ENCODE results near the gene OTULINL. TPM values are rescaled to one million over a fixed set of nuclear protein-coding genes. Genes with fewer than 3 reads are reported as not detected.

Gene OTULINL
- total RNA-seq, 4 donors from 2014 or later = 0.73 to 1.8 (median 0.96) TPM

DNA sequence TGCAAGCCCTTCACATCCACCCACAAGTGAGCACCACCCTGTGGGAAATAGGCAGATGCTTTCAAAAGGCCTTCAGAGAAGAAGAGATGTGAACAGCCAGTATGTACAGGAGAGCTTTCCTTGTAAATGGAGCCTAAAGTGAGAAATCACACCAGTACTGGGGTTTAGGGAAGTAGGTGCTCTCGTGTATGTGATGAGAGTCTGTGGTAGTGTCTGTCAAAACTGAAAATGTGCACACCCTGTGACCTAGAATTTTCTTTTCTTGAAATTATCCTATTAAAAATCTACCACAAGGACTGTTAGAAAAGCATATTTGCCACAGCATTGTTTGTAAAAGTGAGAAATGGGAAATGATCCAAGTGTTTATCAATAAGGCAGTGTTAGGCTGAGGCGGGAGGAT, 16.6 kb downstream of the OTULINL start:
- Histone ChIP-seq H3K4me1 (no peaks in the 10 kb centered on the region), H3K9me3 (no peaks in the 10 kb centered on the region), H3K27me3 (no peaks in the 10 kb centered on the region), H3K27ac (no peak overlapping the region), H3K36me3 (no peaks in the 10 kb centered on the region), H3K4me3 (no peak overlapping the region)
- TF ChIP-seq, protein P1, sequence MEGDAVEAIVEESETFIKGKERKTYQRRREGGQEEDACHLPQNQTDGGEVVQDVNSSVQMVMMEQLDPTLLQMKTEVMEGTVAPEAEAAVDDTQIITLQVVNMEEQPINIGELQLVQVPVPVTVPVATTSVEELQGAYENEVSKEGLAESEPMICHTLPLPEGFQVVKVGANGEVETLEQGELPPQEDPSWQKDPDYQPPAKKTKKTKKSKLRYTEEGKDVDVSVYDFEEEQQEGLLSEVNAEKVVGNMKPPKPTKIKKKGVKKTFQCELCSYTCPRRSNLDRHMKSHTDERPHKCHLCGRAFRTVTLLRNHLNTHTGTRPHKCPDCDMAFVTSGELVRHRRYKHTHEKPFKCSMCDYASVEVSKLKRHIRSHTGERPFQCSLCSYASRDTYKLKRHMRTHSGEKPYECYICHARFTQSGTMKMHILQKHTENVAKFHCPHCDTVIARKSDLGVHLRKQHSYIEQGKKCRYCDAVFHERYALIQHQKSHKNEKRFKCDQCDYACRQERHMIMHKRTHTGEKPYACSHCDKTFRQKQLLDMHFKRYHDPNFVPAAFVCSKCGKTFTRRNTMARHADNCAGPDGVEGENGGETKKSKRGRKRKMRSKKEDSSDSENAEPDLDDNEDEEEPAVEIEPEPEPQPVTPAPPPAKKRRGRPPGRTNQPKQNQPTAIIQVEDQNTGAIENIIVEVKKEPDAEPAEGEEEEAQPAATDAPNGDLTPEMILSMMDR (IDR thresholded peaks at IDR 0.05 in 4 of 5, conservative IDR thresholded peaks at IDR 0.05 in 1 of 5) = no peak
- TF ChIP-seq POLR2A (IDR thresholded peaks at IDR 0.05) = no peak
- DNase-seq (no peak), ATAC-seq (no peak)
- in situ Hi-C loops (cut with MboI; ENCODE audit: low sequenced_read_pairs in 4 of 4) = no loop called here
- intact Hi-C loops (cut with DNase I; ENCODE audit: low total_unique reads) = no loop called here

DNA sequence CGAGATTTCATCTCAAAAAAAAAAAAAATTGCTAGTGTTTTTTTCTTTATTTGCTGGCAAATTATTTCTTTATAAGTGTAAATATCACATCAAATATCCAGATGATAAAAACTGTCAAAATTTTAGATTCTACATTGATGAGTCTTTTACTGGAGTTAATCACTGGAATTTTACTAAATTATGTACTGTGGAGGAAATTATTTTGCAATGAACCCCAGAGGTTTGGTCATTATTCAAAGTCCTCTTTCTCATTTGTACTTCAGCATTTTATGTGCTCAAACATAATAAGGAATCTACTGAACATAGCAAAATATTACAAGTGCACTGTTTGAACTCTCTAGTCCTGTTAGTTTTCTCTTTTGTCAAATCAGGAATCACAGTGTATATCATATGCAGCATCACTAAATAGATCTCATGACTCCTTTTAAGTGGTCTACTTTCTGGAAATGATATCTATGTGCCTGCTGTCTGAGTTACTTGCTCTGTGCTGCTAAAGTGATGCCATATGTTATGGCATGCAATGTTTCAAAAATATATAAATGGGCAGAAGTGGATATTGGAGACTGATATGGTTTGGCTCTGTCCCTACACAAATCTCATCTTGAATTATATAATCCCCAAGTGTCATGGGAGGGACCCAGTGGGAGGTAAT, 18.0 kb downstream of the OTULINL start:
- Histone ChIP-seq H3K9me3 (no peaks in the 10 kb centered on the region), H3K36me3 (no peaks in the 10 kb centered on the region), H3K4me1 (no peaks in the 10 kb centered on the region), H3K4me3 (no peak overlapping the region), H3K27me3 (no peaks in the 10 kb centered on the region), H3K27ac (no peak overlapping the region)
- no peak for ATAC-seq
- TF ChIP-seq POLR2A (IDR thresholded peaks at IDR 0.05) = no peak
- TF ChIP-seq, protein P1 (IDR thresholded peaks at IDR 0.05 in 4 of 5, conservative IDR thresholded peaks at IDR 0.05 in 1 of 5) = no peak
- intact Hi-C loops (cut with DNase I; ENCODE audit: low total_unique reads) (no loop called here), in situ Hi-C loops (cut with MboI; ENCODE audit: low sequenced_read_pairs in 4 of 4) (no loop called here)
- no peak for DNase-seq

DNA sequence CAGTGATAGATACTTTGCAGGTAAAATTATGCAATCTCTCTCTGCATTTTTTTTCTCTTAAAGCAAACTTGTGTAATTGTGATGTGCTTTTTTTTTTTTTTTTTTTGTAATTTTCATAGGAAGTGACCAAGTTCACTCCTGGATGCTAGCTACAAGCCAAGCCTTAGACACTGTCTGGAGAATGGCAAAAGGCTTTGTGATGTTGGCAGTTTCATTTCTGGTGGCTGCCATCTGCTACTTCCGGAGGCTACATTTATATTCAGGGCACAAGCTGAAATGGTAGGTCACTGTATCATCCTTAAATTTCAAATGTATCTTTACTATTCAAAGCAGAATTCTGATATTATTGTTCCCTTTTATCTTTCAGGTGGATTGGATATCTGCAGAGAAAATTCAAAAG, 19.3 kb downstream of the OTULINL start:
- no peak for DNase-seq
- Histone ChIP-seq H3K27me3 (no peaks in the 10 kb centered on the region), H3K27ac (no peak overlapping the region), H3K9me3 (no peaks in the 10 kb centered on the region), H3K36me3 (no peaks in the 10 kb centered on the region), H3K4me3 (no peak overlapping the region), H3K4me1 (no peaks in the 10 kb centered on the region)
- ATAC-seq = no peak
- intact Hi-C loops (cut with DNase I; ENCODE audit: low total_unique reads) (no loop called here), in situ Hi-C loops (cut with MboI; ENCODE audit: low sequenced_read_pairs in 4 of 4) (no loop called here)
- no peak for TF ChIP-seq POLR2A (IDR thresholded peaks at IDR 0.05)
- TF ChIP-seq, protein P1 (IDR thresholded peaks at IDR 0.05 in 4 of 5, conservative IDR thresholded peaks at IDR 0.05 in 1 of 5) = no peak

DNA sequence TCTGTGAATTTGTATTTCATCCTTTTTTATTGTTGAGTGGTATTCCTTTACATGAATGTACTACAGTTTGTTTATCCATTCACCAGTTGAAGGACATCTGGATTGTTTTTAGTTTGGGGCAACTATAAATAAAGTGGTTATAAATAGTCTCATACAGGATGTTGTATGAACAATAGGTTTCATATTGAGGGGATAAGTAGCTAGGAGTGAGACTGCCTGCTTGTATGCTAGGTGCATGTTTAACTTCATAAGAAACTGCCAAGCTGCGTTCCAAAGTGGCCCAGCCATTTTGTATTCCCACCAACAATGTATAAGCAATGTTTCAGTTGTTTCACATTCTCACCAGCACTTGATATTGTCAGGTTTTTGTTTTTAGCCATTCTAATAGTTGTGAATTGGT, 21.5 kb downstream of the OTULINL start:
- Histone ChIP-seq H3K4me1 (no peaks in the 10 kb centered on the region), H3K4me3 (no peak overlapping the region), H3K9me3 (no peaks in the 10 kb centered on the region), H3K27me3 (no peaks in the 10 kb centered on the region), H3K27ac (no peak overlapping the region), H3K36me3 (no peaks in the 10 kb centered on the region)
- DNase-seq (no peak), ATAC-seq (no peak)
- TF ChIP-seq POLR2A (IDR thresholded peaks at IDR 0.05) = no peak
- TF ChIP-seq, protein P1 (IDR thresholded peaks at IDR 0.05 in 4 of 5, conservative IDR thresholded peaks at IDR 0.05 in 1 of 5) = no peak
- in situ Hi-C loops (cut with MboI; ENCODE audit: low sequenced_read_pairs in 4 of 4) (no loop called here), intact Hi-C loops (cut with DNase I; ENCODE audit: low total_unique reads) (no loop called here)

DNA sequence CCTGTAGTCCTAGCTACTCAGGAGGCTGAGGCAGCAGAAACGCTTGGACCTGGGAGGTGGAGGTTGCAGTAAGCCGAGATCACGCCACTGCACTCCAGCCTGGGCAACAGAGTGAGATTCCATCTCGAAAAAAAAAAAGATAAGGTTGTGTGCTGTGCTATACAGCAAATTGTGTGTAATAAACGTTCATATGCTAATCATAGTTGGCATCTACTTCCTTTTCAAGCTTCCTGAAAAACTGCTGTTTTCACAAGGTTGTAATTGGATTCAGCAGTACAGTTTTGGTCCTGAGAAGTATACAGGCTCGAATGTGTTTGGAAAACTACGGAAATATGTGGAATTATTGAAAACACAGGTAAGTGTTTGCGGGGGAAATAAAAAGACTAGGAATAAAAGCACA, 25.5 kb downstream of the OTULINL start:
- Histone ChIP-seq H3K27me3 (no peaks in the 10 kb centered on the region), H3K4me1 (no peaks in the 10 kb centered on the region), H3K9me3 (no peaks in the 10 kb centered on the region), H3K36me3 (no peaks in the 10 kb centered on the region), H3K27ac (no peak overlapping the region), H3K4me3 (no peak overlapping the region)
- no peak for ATAC-seq
- TF ChIP-seq, protein P1 (IDR thresholded peaks at IDR 0.05 in 4 of 5, conservative IDR thresholded peaks at IDR 0.05 in 1 of 5) = no peak
- no peak for DNase-seq
- in situ Hi-C loops (cut with MboI; ENCODE audit: low sequenced_read_pairs in 4 of 4) = no loop called here
- intact Hi-C loops (cut with DNase I; ENCODE audit: low total_unique reads) = no loop called here
